HEK293 (cell line): ENCODE measurements around the gene TNN.

ENCODE experiments used
- CTCF ChIA-PET: fragments of 350-600 bp; formaldehyde crosslinking; extraction: SDS; loops from one replicate; lab custom pipeline; 2021; ENCODE audit warnings: antibody characterized with exemption; lab: Yijun Ruan, JAX
- POLR2A ChIA-PET: fragments of 300-600 bp; formaldehyde crosslinking; extraction: SDS; loops from one replicate; lab custom pipeline; 2020; ENCODE audit warnings: antibody characterized with exemption, inconsistent platforms; lab: Yijun Ruan, JAX
- H3K27ac ChIP-seq: fragments of 200-500 bp; sonication (Bioruptor generic); 2 replicates; pipeline ENCODE4 v1.5.1; 2014; ENCODE audit warnings: low read depth, low read length, control low read depth, inconsistent platforms; ENCODE audit errors: extremely low read depth
- H3K36me3 ChIP-seq, 2 experiments: fragments of 200-500 bp in 1 of 2; sonication (Bioruptor generic) in 1 of 2; 1 replicate in 1 of 2; 2 replicates in 1 of 2; pipeline ENCODE4 v1.5.1; 2014 to 2017; ENCODE audit warnings: inconsistent platforms in 2 of 2, low read length in 2 of 2; ENCODE audit not compliant: control insufficient read depth in 2 of 2, insufficient read depth in 1 of 2
- H3K4me1 ChIP-seq: fragments of 200-500 bp; sonication (Bioruptor generic); 2 replicates; pipeline ENCODE4 v1.5.1; 2014; ENCODE audit warnings: mild to moderate bottlenecking, low read length, inconsistent platforms; ENCODE audit not compliant: control insufficient read depth, insufficient read depth
- H3K4me3 ChIP-seq: 2 replicates; pipeline ENCODE4 v1.5.1; 2011; ENCODE audit warnings: low read depth, mild to moderate bottlenecking, control low read depth, low read length, moderate library complexity
- H3K9me3 ChIP-seq: fragments of 200-500 bp; sonication (Bioruptor generic); 2 replicates; pipeline ENCODE4 v1.5.1; 2014; ENCODE audit warnings: low read depth, low read length, inconsistent platforms; ENCODE audit not compliant: control insufficient read depth, insufficient read depth
- BCL11A ChIP-seq: fragments of 450-650 bp; formaldehyde crosslinking; IDR thresholded peaks from 2 replicates; pipeline ENCODE4 v1.5.1; 2016; ENCODE audit warnings: low read depth, missing biosample characterization, missing genetic modification characterization
- GLIS1 ChIP-seq: fragments of 450-650 bp; formaldehyde crosslinking; IDR thresholded peaks from 2 replicates; pipeline ENCODE4 v1.5.1; 2016; ENCODE audit warnings: missing biosample characterization, missing genetic modification characterization
- KLF1 ChIP-seq: fragments of 450-650 bp; formaldehyde crosslinking; IDR thresholded peaks from 2 replicates; pipeline ENCODE4 v1.5.1; 2016; ENCODE audit warnings: missing biosample characterization, missing genetic modification characterization
- PRDM1 ChIP-seq: fragments of 450-650 bp; formaldehyde crosslinking; IDR thresholded peaks from 2 replicates; pipeline ENCODE4; 2016; ENCODE audit warnings: missing biosample characterization, missing genetic modification characterization
- SP7 ChIP-seq: fragments of 450-650 bp; formaldehyde crosslinking; IDR thresholded peaks from 2 replicates; pipeline ENCODE4 v1.5.1; 2016; ENCODE audit warnings: missing biosample characterization, missing genetic modification characterization
- ZBTB1 ChIP-seq: fragments of 450-650 bp; formaldehyde crosslinking; IDR thresholded peaks from 2 replicates; pipeline ENCODE4 v1.5.1; 2016; ENCODE audit warnings: missing biosample characterization, missing genetic modification characterization
- ZFP69B ChIP-seq: fragments of 450-650 bp; formaldehyde crosslinking; IDR thresholded peaks from 2 replicates; pipeline ENCODE4 v1.5.1; 2016; ENCODE audit warnings: missing biosample characterization, missing genetic modification characterization
- ZNF16 ChIP-seq: fragments of 450-650 bp; formaldehyde crosslinking; IDR thresholded peaks from 2 replicates; pipeline ENCODE4 v1.5.1; 2016; ENCODE audit warnings: low read depth, missing biosample characterization, missing genetic modification characterization
- ZNF175 ChIP-seq: fragments of 450-650 bp; formaldehyde crosslinking; IDR thresholded peaks from 2 replicates; pipeline ENCODE4 v1.5.1; 2016; ENCODE audit warnings: missing biosample characterization, missing genetic modification characterization
- ZNF239 ChIP-seq: fragments of 450-650 bp; formaldehyde crosslinking; IDR thresholded peaks from 2 replicates; pipeline ENCODE4 v1.5.1; 2016; ENCODE audit warnings: missing biosample characterization, missing genetic modification characterization
- ZNF366 ChIP-seq: fragments of 450-650 bp; formaldehyde crosslinking; conservative IDR thresholded peaks from 2 replicates; pipeline ENCODE4 v1.5.1; 2016; ENCODE audit warnings: missing biosample characterization, missing genetic modification characterization
- ZNF416 ChIP-seq: fragments of 450-650 bp; formaldehyde crosslinking; IDR thresholded peaks from 2 replicates; pipeline ENCODE4 v1.5.1; 2016; ENCODE audit warnings: missing biosample characterization, missing genetic modification characterization
- ZNF426 ChIP-seq: fragments of 450-650 bp; formaldehyde crosslinking; IDR thresholded peaks from 2 replicates; pipeline ENCODE4 v1.5.1; 2017; ENCODE audit warnings: missing biosample characterization, missing genetic modification characterization, mild to moderate bottlenecking, inconsistent platforms, moderate library complexity
- ZNF529 ChIP-seq: fragments of 450-650 bp; formaldehyde crosslinking; IDR thresholded peaks from 2 replicates; pipeline ENCODE4 v1.5.1; 2017; ENCODE audit warnings: missing genetic modification characterization, missing biosample characterization; ENCODE audit not compliant: insufficient replicate concordance
- ZNF561 ChIP-seq: fragments of 450-650 bp; IDR thresholded peaks from 2 replicates; pipeline ENCODE4 v1.5.1; 2018; ENCODE audit warnings: missing biosample characterization, missing genetic modification characterization, borderline replicate concordance
- ZNF600 ChIP-seq: fragments of 450-650 bp; formaldehyde crosslinking; IDR thresholded peaks from 2 replicates; pipeline ENCODE4 v1.5.1; 2016; ENCODE audit warnings: missing biosample characterization, missing genetic modification characterization
- TF ChIP-seq, protein P1 (sequence below): fragments of 450-650 bp; formaldehyde crosslinking; conservative IDR thresholded peaks from 2 replicates; pipeline ENCODE4 v1.5.1; 2016; ENCODE audit warnings: low read depth, missing biosample characterization, missing genetic modification characterization
- TF ChIP-seq, protein P2 (sequence below): fragments of 450-650 bp; formaldehyde crosslinking; IDR thresholded peaks from 2 replicates; pipeline ENCODE4 v1.5.1; 2016; ENCODE audit warnings: missing biosample characterization, missing genetic modification characterization, borderline replicate concordance
- TF ChIP-seq, protein P3 (sequence below): fragments of 450-650 bp; formaldehyde crosslinking; IDR thresholded peaks from 2 replicates; pipeline ENCODE4 v1.5.1; 2016; ENCODE audit warnings: missing biosample characterization, missing genetic modification characterization, low read depth
- TF ChIP-seq, protein P4 (sequence below): fragments of 450-650 bp; formaldehyde crosslinking; IDR thresholded peaks from 2 replicates; pipeline ENCODE4 v1.5.1; 2016; ENCODE audit warnings: missing biosample characterization, missing genetic modification characterization
- TF ChIP-seq, protein P5 (sequence below): fragments of 450-650 bp; formaldehyde crosslinking; IDR thresholded peaks from 2 replicates; pipeline ENCODE4 v1.5.1; 2016; ENCODE audit warnings: missing biosample characterization, missing genetic modification characterization
- TF ChIP-seq, protein P6 (sequence below): fragments of 450-650 bp; formaldehyde crosslinking; IDR thresholded peaks from 2 replicates; pipeline ENCODE4 v1.5.1; 2016; ENCODE audit warnings: missing biosample characterization, missing genetic modification characterization

TNN gene

DNA sequence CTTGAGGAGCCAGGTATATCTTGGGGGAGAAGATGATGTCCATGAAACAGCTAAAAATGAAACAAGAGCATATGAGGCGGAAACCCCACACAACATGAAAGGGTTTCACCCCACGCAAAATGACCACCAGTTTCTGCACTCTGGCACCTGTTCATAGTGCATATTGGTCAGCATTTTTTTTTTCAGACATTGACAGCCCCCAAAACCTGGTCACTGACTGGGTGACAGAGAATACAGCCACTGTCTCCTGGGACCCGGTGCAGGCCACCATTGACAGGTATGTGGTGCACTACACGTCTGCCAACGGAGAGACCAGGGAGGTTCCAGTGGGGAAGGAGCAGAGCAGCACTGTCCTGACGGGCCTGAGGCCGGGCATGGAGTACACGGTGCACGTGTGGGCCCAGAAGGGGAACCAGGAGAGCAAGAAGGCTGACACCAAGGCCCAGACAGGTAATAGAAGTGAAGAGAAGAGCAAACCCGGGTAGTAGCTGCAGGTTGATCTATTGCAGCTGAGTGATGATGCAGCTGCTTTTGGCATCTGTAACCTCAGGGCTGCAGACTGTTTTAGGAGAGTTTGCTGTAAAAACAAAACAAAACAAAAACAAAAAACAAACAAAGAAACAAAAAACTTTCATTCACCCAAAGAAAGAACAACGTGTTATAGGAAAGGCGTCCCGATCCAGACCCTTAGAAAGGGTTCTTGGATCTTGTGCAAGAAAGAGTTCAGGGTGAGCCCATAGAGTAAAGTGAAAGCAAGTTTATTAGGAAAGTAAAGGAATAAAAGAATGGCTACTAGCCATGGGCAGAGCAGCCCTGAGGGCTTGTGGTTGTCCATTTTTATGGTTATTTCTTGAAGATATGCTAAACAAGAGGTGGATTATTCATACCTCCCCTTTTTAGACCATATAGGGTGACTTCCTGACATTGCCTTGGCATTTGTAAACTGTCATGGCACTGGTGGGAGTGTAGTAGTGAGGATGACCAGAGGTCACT is 51.0 kb downstream of the TNN start:
- CTCF ChIA-PET = interaction anchor here (0.7 kb wide), 1 partner anchor 697 kb away, joined by 3 read pairs; no protein-coding TSS in a partner anchor
- no peaks in the 10 kb centered on the region for H3K36me3 ChIP-seq
- TF ChIP-seq BCL11A (no peak), ZNF239 (tag by site-specific recombination) (no peak), ZBTB1 (tag by site-specific recombination) (no peak), ZNF426 (tag by site-specific recombination) (no peak), ZNF529 (tag by site-specific recombination) (no peak), ZNF16 (tag by site-specific recombination) (no peak), PRDM1 (tag by site-specific recombination) (no peak)
- TF ChIP-seq, protein P1, sequence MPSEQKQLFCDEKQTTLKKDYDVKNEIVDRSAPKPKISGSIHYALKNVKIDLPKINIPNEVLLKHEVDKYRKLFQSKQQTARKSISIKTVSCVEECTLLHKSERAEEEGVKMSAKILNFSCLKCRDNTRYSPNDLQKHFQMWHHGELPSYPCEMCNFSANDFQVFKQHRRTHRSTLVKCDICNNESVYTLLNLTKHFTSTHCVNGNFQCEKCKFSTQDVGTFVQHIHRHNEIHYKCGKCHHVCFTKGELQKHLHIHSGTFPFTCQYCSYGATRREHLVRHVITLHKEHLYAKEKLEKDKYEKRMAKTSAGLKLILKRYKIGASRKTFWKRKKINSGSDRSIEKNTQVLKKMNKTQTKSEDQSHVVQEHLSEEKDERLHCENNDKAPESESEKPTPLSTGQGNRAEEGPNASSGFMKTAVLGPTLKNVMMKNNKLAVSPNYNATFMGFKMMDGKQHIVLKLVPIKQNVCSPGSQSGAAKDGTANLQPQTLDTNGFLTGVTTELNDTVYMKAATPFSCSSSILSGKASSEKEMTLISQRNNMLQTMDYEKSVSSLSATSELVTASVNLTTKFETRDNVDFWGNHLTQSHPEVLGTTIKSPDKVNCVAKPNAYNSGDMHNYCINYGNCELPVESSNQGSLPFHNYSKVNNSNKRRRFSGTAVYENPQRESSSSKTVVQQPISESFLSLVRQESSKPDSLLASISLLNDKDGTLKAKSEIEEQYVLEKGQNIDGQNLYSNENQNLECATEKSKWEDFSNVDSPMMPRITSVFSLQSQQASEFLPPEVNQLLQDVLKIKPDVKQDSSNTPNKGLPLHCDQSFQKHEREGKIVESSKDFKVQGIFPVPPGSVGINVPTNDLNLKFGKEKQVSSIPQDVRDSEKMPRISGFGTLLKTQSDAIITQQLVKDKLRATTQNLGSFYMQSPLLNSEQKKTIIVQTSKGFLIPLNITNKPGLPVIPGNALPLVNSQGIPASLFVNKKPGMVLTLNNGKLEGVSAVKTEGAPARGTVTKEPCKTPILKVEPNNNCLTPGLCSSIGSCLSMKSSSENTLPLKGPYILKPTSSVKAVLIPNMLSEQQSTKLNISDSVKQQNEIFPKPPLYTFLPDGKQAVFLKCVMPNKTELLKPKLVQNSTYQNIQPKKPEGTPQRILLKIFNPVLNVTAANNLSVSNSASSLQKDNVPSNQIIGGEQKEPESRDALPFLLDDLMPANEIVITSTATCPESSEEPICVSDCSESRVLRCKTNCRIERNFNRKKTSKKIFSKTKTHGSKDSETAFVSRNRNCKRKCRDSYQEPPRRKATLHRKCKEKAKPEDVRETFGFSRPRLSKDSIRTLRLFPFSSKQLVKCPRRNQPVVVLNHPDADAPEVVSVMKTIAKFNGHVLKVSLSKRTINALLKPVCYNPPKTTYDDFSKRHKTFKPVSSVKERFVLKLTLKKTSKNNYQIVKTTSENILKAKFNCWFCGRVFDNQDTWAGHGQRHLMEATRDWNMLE (tag by site-specific recombination) = no peak
- TF ChIP-seq, protein P2, sequence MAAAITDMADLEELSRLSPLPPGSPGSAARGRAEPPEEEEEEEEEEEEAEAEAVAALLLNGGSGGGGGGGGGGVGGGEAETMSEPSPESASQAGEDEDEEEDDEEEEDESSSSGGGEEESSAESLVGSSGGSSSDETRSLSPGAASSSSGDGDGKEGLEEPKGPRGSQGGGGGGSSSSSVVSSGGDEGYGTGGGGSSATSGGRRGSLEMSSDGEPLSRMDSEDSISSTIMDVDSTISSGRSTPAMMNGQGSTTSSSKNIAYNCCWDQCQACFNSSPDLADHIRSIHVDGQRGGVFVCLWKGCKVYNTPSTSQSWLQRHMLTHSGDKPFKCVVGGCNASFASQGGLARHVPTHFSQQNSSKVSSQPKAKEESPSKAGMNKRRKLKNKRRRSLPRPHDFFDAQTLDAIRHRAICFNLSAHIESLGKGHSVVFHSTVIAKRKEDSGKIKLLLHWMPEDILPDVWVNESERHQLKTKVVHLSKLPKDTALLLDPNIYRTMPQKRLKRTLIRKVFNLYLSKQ = no peak
- no peaks in the 10 kb centered on the region for H3K9me3 ChIP-seq
- H3K4me3 ChIP-seq = no peak overlapping the region
- POLR2A ChIA-PET = no interaction called here
- no peak overlapping the region for H3K27ac ChIP-seq
- no peaks in the 10 kb centered on the region for H3K4me1 ChIP-seq

DNA sequence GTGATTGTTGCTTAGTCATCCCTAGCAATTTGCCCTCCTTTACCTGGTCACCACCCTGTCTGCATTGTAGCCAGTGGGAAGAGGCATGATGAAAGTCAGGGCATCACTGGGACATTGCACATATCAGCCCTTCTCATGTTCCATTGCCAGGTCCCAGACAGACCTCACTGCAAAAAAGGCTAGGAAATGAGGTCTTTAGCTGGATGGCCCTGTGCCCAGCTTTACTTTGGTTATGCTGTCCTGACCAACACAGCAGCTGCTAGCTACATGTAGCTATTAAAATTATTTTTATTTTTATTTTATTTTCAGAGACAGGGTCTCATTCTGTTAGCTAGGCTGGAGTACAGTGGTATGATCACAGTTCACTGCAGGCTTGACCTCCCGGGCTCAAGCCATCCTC is 52.9 kb downstream of the TNN start:
- ChIA-PET CTCF (interaction anchor here (0.6 to 1.3 kb wide), 4 partner anchors 26 to 95 kb away, joined by 3 to 5 read pairs (median 3); no protein-coding TSS in a partner anchor), POLR2A (interaction anchor here (1.1 kb wide), 1 partner anchor 35 kb away, joined by 3 read pairs; no protein-coding TSS in a partner anchor)
- Histone ChIP-seq H3K9me3 (no peaks in the 10 kb centered on the region), H3K4me1 (no peaks in the 10 kb centered on the region), H3K27ac (no peak overlapping the region), H3K36me3 (no peaks in the 10 kb centered on the region), H3K4me3 (no peak overlapping the region)
- no peak for TF ChIP-seq GLIS1 (tag by site-specific recombination)
- no peak for TF ChIP-seq ZFP69B (tag by site-specific recombination)
- no peak for TF ChIP-seq ZNF366 (tag by site-specific recombination)
- TF ChIP-seq, protein P3, sequence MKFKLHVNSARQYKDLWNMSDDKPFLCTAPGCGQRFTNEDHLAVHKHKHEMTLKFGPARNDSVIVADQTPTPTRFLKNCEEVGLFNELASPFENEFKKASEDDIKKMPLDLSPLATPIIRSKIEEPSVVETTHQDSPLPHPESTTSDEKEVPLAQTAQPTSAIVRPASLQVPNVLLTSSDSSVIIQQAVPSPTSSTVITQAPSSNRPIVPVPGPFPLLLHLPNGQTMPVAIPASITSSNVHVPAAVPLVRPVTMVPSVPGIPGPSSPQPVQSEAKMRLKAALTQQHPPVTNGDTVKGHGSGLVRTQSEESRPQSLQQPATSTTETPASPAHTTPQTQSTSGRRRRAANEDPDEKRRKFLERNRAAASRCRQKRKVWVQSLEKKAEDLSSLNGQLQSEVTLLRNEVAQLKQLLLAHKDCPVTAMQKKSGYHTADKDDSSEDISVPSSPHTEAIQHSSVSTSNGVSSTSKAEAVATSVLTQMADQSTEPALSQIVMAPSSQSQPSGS = no peak
- TF ChIP-seq ZNF416 (tag by site-specific recombination) = no peak
- TF ChIP-seq KLF1 = no peak
- TF ChIP-seq, protein P4, sequence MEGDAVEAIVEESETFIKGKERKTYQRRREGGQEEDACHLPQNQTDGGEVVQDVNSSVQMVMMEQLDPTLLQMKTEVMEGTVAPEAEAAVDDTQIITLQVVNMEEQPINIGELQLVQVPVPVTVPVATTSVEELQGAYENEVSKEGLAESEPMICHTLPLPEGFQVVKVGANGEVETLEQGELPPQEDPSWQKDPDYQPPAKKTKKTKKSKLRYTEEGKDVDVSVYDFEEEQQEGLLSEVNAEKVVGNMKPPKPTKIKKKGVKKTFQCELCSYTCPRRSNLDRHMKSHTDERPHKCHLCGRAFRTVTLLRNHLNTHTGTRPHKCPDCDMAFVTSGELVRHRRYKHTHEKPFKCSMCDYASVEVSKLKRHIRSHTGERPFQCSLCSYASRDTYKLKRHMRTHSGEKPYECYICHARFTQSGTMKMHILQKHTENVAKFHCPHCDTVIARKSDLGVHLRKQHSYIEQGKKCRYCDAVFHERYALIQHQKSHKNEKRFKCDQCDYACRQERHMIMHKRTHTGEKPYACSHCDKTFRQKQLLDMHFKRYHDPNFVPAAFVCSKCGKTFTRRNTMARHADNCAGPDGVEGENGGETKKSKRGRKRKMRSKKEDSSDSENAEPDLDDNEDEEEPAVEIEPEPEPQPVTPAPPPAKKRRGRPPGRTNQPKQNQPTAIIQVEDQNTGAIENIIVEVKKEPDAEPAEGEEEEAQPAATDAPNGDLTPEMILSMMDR = no peak
- TF ChIP-seq ZNF175 (tag by site-specific recombination) = no peak
- TF ChIP-seq, protein P5, sequence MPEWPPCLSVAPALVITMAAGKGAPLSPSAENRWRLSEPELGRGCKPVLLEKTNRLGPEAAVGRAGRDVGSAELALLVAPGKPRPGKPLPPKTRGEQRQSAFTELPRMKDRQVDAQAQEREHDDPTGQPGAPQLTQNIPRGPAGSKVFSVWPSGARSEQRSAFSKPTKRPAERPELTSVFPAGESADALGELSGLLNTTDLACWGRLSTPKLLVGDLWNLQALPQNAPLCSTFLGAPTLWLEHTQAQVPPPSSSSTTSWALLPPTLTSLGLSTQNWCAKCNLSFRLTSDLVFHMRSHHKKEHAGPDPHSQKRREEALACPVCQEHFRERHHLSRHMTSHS (tag by site-specific recombination) = no peak
- no peak for TF ChIP-seq ZNF561 (tag by site-specific recombination)
- TF ChIP-seq SP7 (tag by site-specific recombination) = no peak
- TF ChIP-seq, protein P6, sequence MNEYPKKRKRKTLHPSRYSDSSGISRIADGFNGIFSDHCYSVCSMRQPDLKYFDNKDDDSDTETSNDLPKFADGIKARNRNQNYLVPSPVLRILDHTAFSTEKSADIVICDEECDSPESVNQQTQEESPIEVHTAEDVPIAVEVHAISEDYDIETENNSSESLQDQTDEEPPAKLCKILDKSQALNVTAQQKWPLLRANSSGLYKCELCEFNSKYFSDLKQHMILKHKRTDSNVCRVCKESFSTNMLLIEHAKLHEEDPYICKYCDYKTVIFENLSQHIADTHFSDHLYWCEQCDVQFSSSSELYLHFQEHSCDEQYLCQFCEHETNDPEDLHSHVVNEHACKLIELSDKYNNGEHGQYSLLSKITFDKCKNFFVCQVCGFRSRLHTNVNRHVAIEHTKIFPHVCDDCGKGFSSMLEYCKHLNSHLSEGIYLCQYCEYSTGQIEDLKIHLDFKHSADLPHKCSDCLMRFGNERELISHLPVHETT = no peak
- no peak for TF ChIP-seq ZNF600 (tag by site-specific recombination)
